Measurements from ENCODE around the gene MTNR1A. TPM values are rescaled to one million over a fixed set of nuclear protein-coding genes. Genes with fewer than 3 reads are reported as not detected.
A peak's percentile ranks its signal among the peaks of the same experiment; 100 is the strongest.

The MTNR1A gene
- total RNA-seq, 1 donor from 2014 or later = not detected

- Histone ChIP-seq H3K36me3 (ENCODE audit: control insufficient read depth, insufficient read depth, low read length) (no peaks in the 10 kb centered on the region), H3K4me3 (ENCODE audit: low read depth, low read length) (no peak overlapping the region), H3K27me3 (ENCODE audit: control insufficient read depth, insufficient read depth, low read length) (no peaks in the 10 kb centered on the region)
- TF ChIP-seq CTCF (IDR thresholded peaks at IDR 0.05; ENCODE audit: insufficient read depth, low read length, poor library complexity, severe bottlenecking) = no peak
- no peak for DNase-seq (ENCODE audit: low read depth)
Measured at GRCh38 chr4:186580669-186581068, 25.3 kb upstream of the MTNR1A start.

GRCh38 chr4:186570193-186570996 lies 15.0 kb upstream of the MTNR1A start:
- Histone ChIP-seq H3K4me3 (ENCODE audit: low read depth, low read length) (peak overlapping the region; percentile 2), H3K27me3 (ENCODE audit: control insufficient read depth, insufficient read depth, low read length) (no peaks in the 10 kb centered on the region), H3K36me3 (ENCODE audit: control insufficient read depth, insufficient read depth, low read length) (no peaks in the 10 kb centered on the region)
- peak; percentile 75 for DNase-seq (ENCODE audit: low read depth)
- no peak for TF ChIP-seq CTCF (IDR thresholded peaks at IDR 0.05; ENCODE audit: insufficient read depth, low read length, poor library complexity, severe bottlenecking)

- Histone ChIP-seq H3K4me3 (ENCODE audit: low read depth, low read length) (peak overlapping the region; percentile 2), H3K36me3 (ENCODE audit: control insufficient read depth, insufficient read depth, low read length) (no peaks in the 10 kb centered on the region)
- TF ChIP-seq CTCF (IDR thresholded peaks at IDR 0.05; ENCODE audit: insufficient read depth, low read length, poor library complexity, severe bottlenecking) = no peak
Measured at GRCh38 chr4:186569533-186570192, 14.3 kb upstream of the MTNR1A start.

GRCh38 chr4:186566068-186566467 lies 10.7 kb upstream of the MTNR1A start:
- Histone ChIP-seq H3K36me3 (ENCODE audit: control insufficient read depth, insufficient read depth, low read length) (no peaks in the 10 kb centered on the region), H3K27me3 (ENCODE audit: control insufficient read depth, insufficient read depth, low read length) (no peaks in the 10 kb centered on the region), H3K4me3 (ENCODE audit: low read depth, low read length) (no peak overlapping the region)
- no peak for DNase-seq (ENCODE audit: low read depth)
- TF ChIP-seq CTCF (IDR thresholded peaks at IDR 0.05; ENCODE audit: insufficient read depth, low read length, poor library complexity, severe bottlenecking) = no peak

More at GRCh38 chr4:186569533-186570192, 14.3 kb upstream of the MTNR1A start:
- no peaks in the 10 kb centered on the region for H3K27me3 ChIP-seq (ENCODE audit: control insufficient read depth, insufficient read depth, low read length)
- no peak for DNase-seq (ENCODE audit: low read depth)

GRCh38 chr4:186563761-186564160 lies 8.4 kb upstream of the MTNR1A start:
- no peak for DNase-seq (ENCODE audit: low read depth)
- H3K36me3 ChIP-seq (ENCODE audit: control insufficient read depth, insufficient read depth, low read length) = no peaks in the 10 kb centered on the region
- no peaks in the 10 kb centered on the region for H3K27me3 ChIP-seq (ENCODE audit: control insufficient read depth, insufficient read depth, low read length)
- TF ChIP-seq CTCF (IDR thresholded peaks at IDR 0.05; ENCODE audit: insufficient read depth, low read length, poor library complexity, severe bottlenecking) = no peak
- H3K4me3 ChIP-seq (ENCODE audit: low read depth, low read length) = no peak overlapping the region
